NCI-H345 (cell line): Measurements from ENCODE around the gene MBNL2.

ENCODE experiments used
- DNase-seq: peaks from one replicate; lab custom pipeline; 2025; lab: John Stamatoyannopoulos, UW

The MBNL2 gene

GRCh38 chr13:97211300-97211699 lies 10.8 kb upstream of the MBNL2 start:
- DNase-seq = no peak

- no peak for DNase-seq
Measured at GRCh38 chr13:97212004-97212403, 10.1 kb upstream of the MBNL2 start.

GRCh38 chr13:97212601-97213040 lies 9.5 kb upstream of the MBNL2 start:
- DNase-seq = no peak

GRCh38 chr13:97214921-97215320 lies 7.2 kb upstream of the MBNL2 start:
- DNase-seq = no peak

- no peak for DNase-seq
Measured at GRCh38 chr13:97215325-97215724, 6.8 kb upstream of the MBNL2 start.

- no peak for DNase-seq
Measured at GRCh38 chr13:97219226-97219625, 2.9 kb upstream of the MBNL2 start.

- DNase-seq = no peak
Measured at GRCh38 chr13:97220151-97220900, 1.8 kb upstream of the MBNL2 start.

GRCh38 chr13:97221046-97221445 lies 1.1 kb upstream of the MBNL2 start:
- DNase-seq = no peak

GRCh38 chr13:97221466-97221865 lies 667 bp upstream of the MBNL2 start:
- DNase-seq = no peak

- no peak for DNase-seq
Measured at GRCh38 chr13:97223037-97223710, 1.0 kb downstream of the MBNL2 start.

GRCh38 chr13:97223711-97224541 lies 1.8 kb downstream of the MBNL2 start:
- peak; percentile 48 for DNase-seq

- DNase-seq = peak; percentile 68
Measured at GRCh38 chr13:97224544-97225300, 2.6 kb downstream of the MBNL2 start.

- DNase-seq = no peak
Measured at GRCh38 chr13:97225533-97225932, 3.4 kb downstream of the MBNL2 start.

- no peak for DNase-seq
Measured at GRCh38 chr13:97226013-97226412, 3.9 kb downstream of the MBNL2 start.

GRCh38 chr13:97226788-97227627 lies 4.9 kb downstream of the MBNL2 start:
- no peak for DNase-seq

- DNase-seq = no peak
Measured at GRCh38 chr13:97228850-97229521, 6.9 kb downstream of the MBNL2 start.

GRCh38 chr13:97229699-97230098 lies 7.6 kb downstream of the MBNL2 start:
- no peak for DNase-seq

- DNase-seq = no peak
Measured at GRCh38 chr13:97231118-97231828, 9.1 kb downstream of the MBNL2 start.

GRCh38 chr13:97231829-97232196 lies 9.7 kb downstream of the MBNL2 start:
- no peak for DNase-seq

- DNase-seq = no peak
Measured at GRCh38 chr13:97233499-97233898, 11.4 kb downstream of the MBNL2 start.
